Mucosa of descending colon (tissue), 3 donors: ENCODE measurements around the gene TADA3. TPM values are rescaled to one million over a fixed set of nuclear protein-coding genes. Genes with fewer than 3 reads are reported as not detected.
A peak's percentile ranks its signal among the peaks of the same experiment; 100 is the strongest.

Experiments used
- ATAC-seq: fragments of 200-7000 bp; cut with Tn5 transposase; one replicate; pipeline ENCODE4 v1.9.1; 2020; ENCODE audit warnings: mild to moderate bottlenecking, moderate library complexity
- DNase-seq, 3 donors: peaks; one replicate each; pipeline ENCODE4 v3.0.0-alpha.2; 2020
- H3K36me3 ChIP-seq: fragments of 200-600 bp; one replicate; pipeline ENCODE4 v1.8.0; 2021; ENCODE audit warnings: low read depth, mild to moderate bottlenecking
- H3K4me1 ChIP-seq: fragments of 200-600 bp; one replicate; pipeline ENCODE4 v1.8.0; 2021; ENCODE audit warnings: low read depth, mild to moderate bottlenecking
- H3K4me3 ChIP-seq: fragments of 200-600 bp; one replicate; pipeline ENCODE4 v1.8.0; 2021; ENCODE audit warnings: mild to moderate bottlenecking
- H3K9me3 ChIP-seq: fragments of 200-600 bp; one replicate; pipeline ENCODE4 v1.8.0; 2021; ENCODE audit warnings: mild to moderate bottlenecking
- intact Hi-C, 2 donors: fragments of 100-400 bp; cut with DNase I in 1 of 2; cut with micrococcal nuclease in 1 of 2; formaldehyde crosslinking; loops; one replicate each; pipeline versions ENCODE4 v1.11.0 to v1.11.1; 2022; cut with DNase I, micrococcal nuclease
- total RNA-seq, 3 donors: library from RNA; stranded (reverse); fragmentation: NEBNext Ultra II Directional in 2 of 3; extraction: Animal tissue kit (Norgen Biotek cat#: 25700) in 2 of 3; gene quantifications; one replicate each; pipeline versions ENCODE4 v1.2.1 to v1.2.4, GENCODE V29; 2021 to 2023
- TF ChIP-seq, protein P1 (sequence below): fragments of 200-600 bp; IDR thresholded peaks from one replicate; pipeline ENCODE4 v1.8.0; 2022; ENCODE audit warnings: antibody characterized with exemption, mild to moderate bottlenecking
- donor health status: DM: no; HTN: no; CAD: no; lungs with moderate emphysema.
- donor health status: DM: no; HTN: no; CAD: no.
- donor health status: DM: no; HTN: yes; CAD: no.

The TADA3 gene
- total RNA-seq, 3 donors from 2014 or later: 63.0 to 66.1 (median 63.2) TPM

DNA sequence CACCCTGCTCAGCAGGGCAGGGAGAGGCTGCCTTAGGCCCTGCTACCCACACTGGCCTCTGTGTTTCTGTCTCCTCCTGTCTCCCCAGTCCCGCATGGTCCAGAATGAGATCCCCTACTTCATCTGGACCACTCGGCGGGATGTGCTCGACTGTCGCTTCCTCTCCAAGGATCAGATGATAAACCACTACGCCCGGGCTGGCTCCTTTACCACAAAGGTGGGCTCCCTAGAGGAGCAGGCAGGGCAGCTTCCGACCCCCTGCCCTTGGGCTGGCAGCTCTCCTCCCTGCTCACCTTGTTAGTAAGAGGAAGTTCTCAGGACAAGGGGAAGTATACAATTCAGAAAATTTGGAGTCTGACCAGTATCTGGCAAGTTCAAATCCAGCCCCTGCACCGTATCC, 23.7 kb upstream of the TADA3 start:
- Histone ChIP-seq H3K4me1 (peaks cover under 1% of the 10 kb centered on the region), H3K36me3 (no peaks in the 10 kb centered on the region), H3K9me3 (no peaks in the 10 kb centered on the region), H3K4me3 (no peak overlapping the region)
- intact Hi-C loops: no loop called here
- DNase-seq: peak in 1 of 3 donors; percentile 17
- TF ChIP-seq, protein P1, sequence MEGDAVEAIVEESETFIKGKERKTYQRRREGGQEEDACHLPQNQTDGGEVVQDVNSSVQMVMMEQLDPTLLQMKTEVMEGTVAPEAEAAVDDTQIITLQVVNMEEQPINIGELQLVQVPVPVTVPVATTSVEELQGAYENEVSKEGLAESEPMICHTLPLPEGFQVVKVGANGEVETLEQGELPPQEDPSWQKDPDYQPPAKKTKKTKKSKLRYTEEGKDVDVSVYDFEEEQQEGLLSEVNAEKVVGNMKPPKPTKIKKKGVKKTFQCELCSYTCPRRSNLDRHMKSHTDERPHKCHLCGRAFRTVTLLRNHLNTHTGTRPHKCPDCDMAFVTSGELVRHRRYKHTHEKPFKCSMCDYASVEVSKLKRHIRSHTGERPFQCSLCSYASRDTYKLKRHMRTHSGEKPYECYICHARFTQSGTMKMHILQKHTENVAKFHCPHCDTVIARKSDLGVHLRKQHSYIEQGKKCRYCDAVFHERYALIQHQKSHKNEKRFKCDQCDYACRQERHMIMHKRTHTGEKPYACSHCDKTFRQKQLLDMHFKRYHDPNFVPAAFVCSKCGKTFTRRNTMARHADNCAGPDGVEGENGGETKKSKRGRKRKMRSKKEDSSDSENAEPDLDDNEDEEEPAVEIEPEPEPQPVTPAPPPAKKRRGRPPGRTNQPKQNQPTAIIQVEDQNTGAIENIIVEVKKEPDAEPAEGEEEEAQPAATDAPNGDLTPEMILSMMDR: no peak
- ATAC-seq: no peak

DNA sequence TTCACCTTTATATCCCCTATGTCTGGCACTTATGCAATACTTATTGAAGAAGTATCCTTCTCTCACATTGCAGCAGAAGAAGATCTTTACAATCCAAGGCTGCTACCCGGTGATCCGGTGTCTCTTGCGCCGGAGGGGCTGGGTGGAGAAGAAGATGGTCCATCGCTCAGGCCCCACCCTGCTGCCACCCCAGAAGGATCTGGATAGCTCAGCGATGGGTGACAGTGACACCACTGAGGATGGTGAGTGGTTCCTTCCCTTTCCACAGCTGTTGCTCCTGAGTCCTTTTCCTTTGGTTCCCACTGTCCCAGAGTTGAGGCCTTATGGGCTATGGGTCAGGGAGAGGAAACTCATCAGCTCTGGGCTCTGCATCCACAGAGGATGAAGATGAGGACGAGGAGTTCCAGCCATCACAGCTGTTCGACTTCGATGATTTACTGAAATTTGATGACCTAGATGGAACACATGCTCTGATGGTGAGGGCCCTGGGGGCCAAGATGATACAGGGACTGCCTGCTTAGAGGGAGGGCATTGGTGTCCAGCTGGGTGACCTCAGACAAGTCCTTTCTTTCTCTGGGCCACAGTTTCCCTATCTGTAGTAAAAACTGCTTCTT, 20.7 kb upstream of the TADA3 start:
- Histone ChIP-seq H3K4me3 (no peak overlapping the region), H3K9me3 (no peaks in the 10 kb centered on the region), H3K4me1 (peaks cover 18% of the 10 kb centered on the region), H3K36me3 (no peaks in the 10 kb centered on the region)
- intact Hi-C loops: no loop called here
- ATAC-seq (no peak), DNase-seq (peak in 1 of 3 donors; percentile 7)
- TF ChIP-seq, protein P1: no peak

DNA sequence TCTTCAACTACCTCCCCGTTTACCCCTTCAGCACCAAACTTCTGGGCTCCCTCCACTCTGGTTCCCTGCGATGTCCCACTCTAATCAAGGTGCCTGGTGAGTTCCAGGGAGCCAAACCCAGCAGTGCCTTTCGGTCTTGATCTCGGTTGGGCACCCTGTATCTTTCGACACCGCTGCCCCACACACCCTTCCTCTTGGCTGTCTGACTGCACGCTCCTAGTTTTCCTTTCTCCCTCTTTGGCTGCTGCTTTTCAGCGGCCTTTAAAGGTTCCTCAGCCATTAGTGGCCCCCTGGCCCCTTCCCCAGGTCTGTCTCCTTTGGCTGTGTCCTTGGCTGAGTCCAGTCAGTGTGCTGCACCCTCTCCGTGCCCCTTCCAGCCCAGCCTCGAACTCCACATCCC, 18.6 kb upstream of the TADA3 start:
- TF ChIP-seq, protein P1: no peak
- intact Hi-C loops: no loop called here
- DNase-seq (no peak), ATAC-seq (no peak)
- H3K9me3 ChIP-seq: no peaks in the 10 kb centered on the region
- no peak overlapping the region for H3K4me3 ChIP-seq
- H3K36me3 ChIP-seq: no peaks in the 10 kb centered on the region
- H3K4me1 ChIP-seq: peaks cover 18% of the 10 kb centered on the region

DNA sequence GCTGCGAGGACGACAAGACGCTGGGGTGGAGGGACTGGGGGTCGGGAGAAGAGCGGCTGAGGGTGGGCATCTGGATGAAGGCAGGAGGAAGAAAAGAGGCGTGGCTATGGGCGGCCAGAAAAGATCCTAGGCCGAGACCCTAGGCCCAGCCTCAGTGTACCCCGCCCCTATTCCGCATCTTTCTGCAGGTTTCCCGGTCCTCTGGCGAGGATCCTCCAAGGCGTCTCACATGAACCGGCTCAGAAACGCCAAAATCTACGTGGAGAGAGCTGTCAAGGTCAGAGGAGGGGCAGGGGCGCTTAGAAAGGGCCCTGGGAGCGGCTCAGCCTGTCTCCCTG, 18.1 kb upstream of the TADA3 start:
- ATAC-seq: peak; percentile 1
- peak in 1 of 3 donors; percentile 25 for DNase-seq
- Histone ChIP-seq H3K9me3 (no peaks in the 10 kb centered on the region), H3K4me1 (peaks cover 18% of the 10 kb centered on the region), H3K36me3 (no peaks in the 10 kb centered on the region), H3K4me3 (peak overlapping the region; percentile 56)
- TF ChIP-seq, protein P1: no peak
- intact Hi-C loops: no loop called here

DNA sequence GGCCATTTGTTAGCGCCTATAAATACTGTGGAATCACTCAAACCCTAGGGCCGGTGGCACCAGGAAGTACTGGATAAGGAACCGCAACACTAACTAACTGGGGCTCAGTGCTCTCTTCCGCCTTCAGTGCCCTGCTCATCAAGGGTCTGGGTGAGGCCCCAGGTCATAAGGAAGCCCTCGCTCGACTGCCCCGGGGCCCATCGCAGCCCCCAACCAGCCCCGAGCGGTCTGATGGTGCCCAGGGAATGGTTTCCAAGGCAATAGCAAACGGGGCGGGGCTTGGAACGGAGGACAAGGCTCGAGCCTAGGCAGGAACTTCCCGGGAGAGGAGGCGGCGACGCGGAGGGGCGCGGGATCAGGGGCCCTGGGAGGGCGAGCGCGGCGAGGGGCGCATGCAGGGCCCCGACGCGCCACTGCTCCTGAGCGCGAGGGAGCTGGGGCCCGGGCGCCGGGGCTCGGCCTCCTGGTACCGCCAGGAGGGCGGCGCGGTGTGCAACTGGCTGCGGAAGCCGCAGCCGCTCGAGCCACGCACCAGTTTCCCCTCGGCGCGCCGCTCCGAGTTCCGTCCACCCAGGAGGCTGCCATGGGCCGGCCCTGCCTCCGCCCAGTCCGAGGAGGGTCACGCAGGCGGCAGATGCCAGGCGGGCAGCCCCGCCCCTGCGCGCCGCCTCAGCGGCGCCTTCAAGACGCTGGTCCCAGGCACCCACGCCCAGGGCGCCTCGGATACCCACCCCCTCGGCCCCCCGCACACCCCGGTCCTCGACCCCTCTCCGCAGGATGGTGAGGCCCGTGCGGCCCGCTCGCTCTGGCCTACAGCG, 17.6 kb upstream of the TADA3 start, which contains the start of gene TTLL3:
Gene TTLL3, plus strand, starts transcription at position 648 of the 818 bp plus-strand sequence. CDS start 400 bp downstream, outside the sequence.
- TF ChIP-seq, protein P1: no peak
- ATAC-seq (peak; percentile 87), DNase-seq (peak; percentile 85 to 86 (median 86))
- Histone ChIP-seq H3K4me3 (peak within 1 kb of the TSS; percentile 56), H3K9me3 (no peaks in the 10 kb centered on the region), H3K4me1 (peaks cover 18% of the 10 kb centered on the region), H3K36me3 (no peaks in the 10 kb centered on the region)
- intact Hi-C loops: no loop called here
